SK-N-SH treated with all-trans-retinoic acid at 6 μM for 48 hours (cell line): ENCODE results near the gene ARHGAP26.

Experiments used
- ATAC-seq: fragments of 200-7000 bp; cut with Tn5 transposase; 3 replicates; pipeline ENCODE4 v1.9.1; 2020; ENCODE audit warnings: mild to moderate bottlenecking, moderate library complexity
- ARNTL ChIP-seq: fragments of 450-650 bp; formaldehyde crosslinking; IDR thresholded peaks from 2 replicates; pipeline ENCODE4 v1.5.0; 2020; ENCODE audit warnings: low read depth, mild to moderate bottlenecking, moderate library complexity, borderline replicate concordance
- BACH2 ChIP-seq: fragments of 250-450 bp; sonication (Bioruptor Pico); IDR thresholded peaks from 2 replicates; pipeline ENCODE4 v1.9.0; 2021; ENCODE audit warnings: mild to moderate bottlenecking, borderline replicate concordance
- CSDC2 ChIP-seq: fragments of 250-450 bp; sonication (Bioruptor Pico); IDR thresholded peaks from 2 replicates; pipeline ENCODE4 v1.5.0; 2020; ENCODE audit warnings: mild to moderate bottlenecking, moderate library complexity
- ESRRG ChIP-seq: fragments of 250-450 bp; sonication (Bioruptor Pico); IDR thresholded peaks from 2 replicates; pipeline ENCODE4 v1.6.1; 2021; ENCODE audit warnings: mild to moderate bottlenecking
- ISL1 ChIP-seq: fragments of 250-450 bp; sonication (Bioruptor Pico); IDR thresholded peaks from 2 replicates; pipeline ENCODE4 v2.1.2; 2022; ENCODE audit warnings: mild to moderate bottlenecking, moderate library complexity
- OSR1 ChIP-seq: fragments of 250-450 bp; sonication (Bioruptor Pico); IDR thresholded peaks from 2 replicates; pipeline ENCODE4 v1.8.0; 2022; ENCODE audit warnings: moderate library complexity, mild to moderate bottlenecking, inconsistent platforms
- PATZ1 ChIP-seq: fragments of 250-450 bp; sonication (Bioruptor Pico); IDR thresholded peaks from 2 replicates; pipeline ENCODE4 v1.8.0; 2020; ENCODE audit warnings: mild to moderate bottlenecking, moderate library complexity, borderline replicate concordance
- POU6F1 ChIP-seq: fragments of 250-450 bp; sonication (Bioruptor Pico); IDR thresholded peaks from 2 replicates; pipeline ENCODE4 v1.8.0; 2021; ENCODE audit warnings: low read depth, mild to moderate bottlenecking, moderate library complexity, borderline replicate concordance
- PPARA ChIP-seq: fragments of 250-450 bp; sonication (Bioruptor Pico); IDR thresholded peaks from 2 replicates; pipeline ENCODE4 v1.5.0; 2020; ENCODE audit warnings: mild to moderate bottlenecking, borderline replicate concordance
- RARB ChIP-seq: fragments of 250-450 bp; sonication (Bioruptor Pico); IDR thresholded peaks from 2 replicates; pipeline ENCODE4 v1.8.0; 2021; ENCODE audit warnings: mild to moderate bottlenecking, moderate library complexity
- SNAI2 ChIP-seq: fragments of 250-450 bp; sonication (Bioruptor Pico); IDR thresholded peaks from 2 replicates; pipeline ENCODE4 v1.5.0; 2020; ENCODE audit warnings: mild to moderate bottlenecking, moderate library complexity
- TCF4 ChIP-seq: fragments of 250-450 bp; sonication (Bioruptor Pico); IDR thresholded peaks from 2 replicates; pipeline ENCODE4 v1.8.0; 2021; ENCODE audit warnings: mild to moderate bottlenecking, moderate library complexity, borderline replicate concordance
- TOX ChIP-seq: fragments of 250-450 bp; sonication (Bioruptor Pico); IDR thresholded peaks from 2 replicates; pipeline ENCODE4 v1.8.0; 2021; ENCODE audit warnings: mild to moderate bottlenecking, moderate library complexity, borderline replicate concordance
- ZC3H10 ChIP-seq: fragments of 250-450 bp; sonication (Bioruptor Pico); IDR thresholded peaks from 2 replicates; pipeline ENCODE4 v1.5.1; 2021; ENCODE audit warnings: mild to moderate bottlenecking, moderate library complexity
- ZFP3 ChIP-seq: fragments of 250-450 bp; sonication (Bioruptor Pico); IDR thresholded peaks from 2 replicates; pipeline ENCODE4 v1.5.0; 2020; ENCODE audit warnings: mild to moderate bottlenecking, moderate library complexity
- ZFP30 ChIP-seq: fragments of 450-650 bp; formaldehyde crosslinking; IDR thresholded peaks from 2 replicates; pipeline ENCODE4 v1.5.0; 2022; ENCODE audit warnings: mild to moderate bottlenecking, moderate library complexity
- ZNF565 ChIP-seq: fragments of 450-650 bp; formaldehyde crosslinking; conservative IDR thresholded peaks from 2 replicates; pipeline ENCODE4 v1.5.0; 2020; ENCODE audit warnings: low read depth, mild to moderate bottlenecking, moderate library complexity
- ZNF70 ChIP-seq: fragments of 450-650 bp; formaldehyde crosslinking; IDR thresholded peaks from 2 replicates; pipeline ENCODE4 v1.5.0; 2020; ENCODE audit warnings: mild to moderate bottlenecking, moderate library complexity
- ZNF8 ChIP-seq: fragments of 450-650 bp; formaldehyde crosslinking; IDR thresholded peaks from 2 replicates; pipeline ENCODE4 v1.5.0; 2020; ENCODE audit warnings: mild to moderate bottlenecking, moderate library complexity
- TF ChIP-seq, protein P1 (sequence below): fragments of 250-450 bp; sonication (Bioruptor Pico); IDR thresholded peaks from 2 replicates; pipeline ENCODE4 v1.5.1; 2020; ENCODE audit warnings: low read depth, mild to moderate bottlenecking, moderate library complexity
- TF ChIP-seq, protein P2 (sequence below): fragments of 250-450 bp; sonication (Bioruptor Pico); IDR thresholded peaks from 2 replicates; pipeline ENCODE4 v1.5.0; 2020; ENCODE audit warnings: mild to moderate bottlenecking, moderate library complexity

ARHGAP26 gene

GRCh38 chr5:143196601-143197259, 426.6 kb downstream of the ARHGAP26 start:
- no peak for ATAC-seq
- no peak for TF ChIP-seq ZNF565 (CRISPR knock-in tag)
- TF ChIP-seq TOX (CRISPR knock-in tag): no peak
- no peak for TF ChIP-seq ESRRG (CRISPR knock-in tag)
- no peak for TF ChIP-seq ZC3H10 (CRISPR knock-in tag)
- TF ChIP-seq ZFP30 (CRISPR knock-in tag): no peak
- TF ChIP-seq PATZ1 (CRISPR knock-in tag): no peak
- TF ChIP-seq, protein P1, sequence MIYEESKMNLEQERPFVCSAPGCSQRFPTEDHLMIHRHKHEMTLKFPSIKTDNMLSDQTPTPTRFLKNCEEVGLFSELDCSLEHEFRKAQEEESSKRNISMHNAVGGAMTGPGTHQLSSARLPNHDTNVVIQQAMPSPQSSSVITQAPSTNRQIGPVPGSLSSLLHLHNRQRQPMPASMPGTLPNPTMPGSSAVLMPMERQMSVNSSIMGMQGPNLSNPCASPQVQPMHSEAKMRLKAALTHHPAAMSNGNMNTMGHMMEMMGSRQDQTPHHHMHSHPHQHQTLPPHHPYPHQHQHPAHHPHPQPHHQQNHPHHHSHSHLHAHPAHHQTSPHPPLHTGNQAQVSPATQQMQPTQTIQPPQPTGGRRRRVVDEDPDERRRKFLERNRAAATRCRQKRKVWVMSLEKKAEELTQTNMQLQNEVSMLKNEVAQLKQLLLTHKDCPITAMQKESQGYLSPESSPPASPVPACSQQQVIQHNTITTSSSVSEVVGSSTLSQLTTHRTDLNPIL: no peak
- no peak for TF ChIP-seq RARB (CRISPR knock-in tag)
- TF ChIP-seq POU6F1 (CRISPR knock-in tag): no peak
- TF ChIP-seq SNAI2 (CRISPR knock-in tag): no peak
- no peak for TF ChIP-seq ISL1 (CRISPR knock-in tag)
- TF ChIP-seq, protein P2, sequence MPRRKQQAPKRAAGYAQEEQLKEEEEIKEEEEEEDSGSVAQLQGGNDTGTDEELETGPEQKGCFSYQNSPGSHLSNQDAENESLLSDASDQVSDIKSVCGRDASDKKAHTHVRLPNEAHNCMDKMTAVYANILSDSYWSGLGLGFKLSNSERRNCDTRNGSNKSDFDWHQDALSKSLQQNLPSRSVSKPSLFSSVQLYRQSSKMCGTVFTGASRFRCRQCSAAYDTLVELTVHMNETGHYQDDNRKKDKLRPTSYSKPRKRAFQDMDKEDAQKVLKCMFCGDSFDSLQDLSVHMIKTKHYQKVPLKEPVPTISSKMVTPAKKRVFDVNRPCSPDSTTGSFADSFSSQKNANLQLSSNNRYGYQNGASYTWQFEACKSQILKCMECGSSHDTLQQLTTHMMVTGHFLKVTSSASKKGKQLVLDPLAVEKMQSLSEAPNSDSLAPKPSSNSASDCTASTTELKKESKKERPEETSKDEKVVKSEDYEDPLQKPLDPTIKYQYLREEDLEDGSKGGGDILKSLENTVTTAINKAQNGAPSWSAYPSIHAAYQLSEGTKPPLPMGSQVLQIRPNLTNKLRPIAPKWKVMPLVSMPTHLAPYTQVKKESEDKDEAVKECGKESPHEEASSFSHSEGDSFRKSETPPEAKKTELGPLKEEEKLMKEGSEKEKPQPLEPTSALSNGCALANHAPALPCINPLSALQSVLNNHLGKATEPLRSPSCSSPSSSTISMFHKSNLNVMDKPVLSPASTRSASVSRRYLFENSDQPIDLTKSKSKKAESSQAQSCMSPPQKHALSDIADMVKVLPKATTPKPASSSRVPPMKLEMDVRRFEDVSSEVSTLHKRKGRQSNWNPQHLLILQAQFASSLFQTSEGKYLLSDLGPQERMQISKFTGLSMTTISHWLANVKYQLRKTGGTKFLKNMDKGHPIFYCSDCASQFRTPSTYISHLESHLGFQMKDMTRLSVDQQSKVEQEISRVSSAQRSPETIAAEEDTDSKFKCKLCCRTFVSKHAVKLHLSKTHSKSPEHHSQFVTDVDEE (CRISPR knock-in tag): no peak
- no peak for TF ChIP-seq ZNF8 (CRISPR knock-in tag)
- TF ChIP-seq CSDC2 (CRISPR knock-in tag): no peak
- TF ChIP-seq BACH2 (CRISPR knock-in tag): no peak
- no peak for TF ChIP-seq PPARA (CRISPR knock-in tag)
- TF ChIP-seq TCF4 (CRISPR knock-in tag): no peak
- no peak for TF ChIP-seq ZFP3 (CRISPR knock-in tag)
- no peak for TF ChIP-seq ZNF70 (CRISPR knock-in tag)
- no peak for TF ChIP-seq OSR1 (CRISPR knock-in tag)
- TF ChIP-seq, all 23 proteins: peak for 0

GRCh38 chr5:143197260-143197656, 427.1 kb downstream of the ARHGAP26 start:
- no peak for TF ChIP-seq ARNTL
- no peak for TF ChIP-seq TCF4 (CRISPR knock-in tag)
- TF ChIP-seq SNAI2 (CRISPR knock-in tag): no peak
- TF ChIP-seq CSDC2 (CRISPR knock-in tag): no peak
- no peak for TF ChIP-seq PATZ1 (CRISPR knock-in tag)
- TF ChIP-seq BACH2 (CRISPR knock-in tag): no peak
- TF ChIP-seq, protein P1: no peak
- TF ChIP-seq ISL1 (CRISPR knock-in tag): no peak
- TF ChIP-seq, protein P2 (CRISPR knock-in tag): no peak
- no peak for TF ChIP-seq ZC3H10 (CRISPR knock-in tag)
- TF ChIP-seq POU6F1 (CRISPR knock-in tag): no peak
- no peak for ATAC-seq
